Stimulated activated CD8-positive, alpha-beta memory T cell treated with anti-CD3 and anti-CD28 coated beads, Interleukin-12 subunit alpha, Interleukin-12 subunit beta, amount 100 ng/mL, for 24 hours (primary cell): Measurements from ENCODE around the gene PPP1R27.

Experiments used
- DNase-seq: peaks from one replicate; pipeline ENCODE4 v3.0.0-alpha.2; 2020; ENCODE audit errors: extremely low read depth

The PPP1R27 gene

DNA sequence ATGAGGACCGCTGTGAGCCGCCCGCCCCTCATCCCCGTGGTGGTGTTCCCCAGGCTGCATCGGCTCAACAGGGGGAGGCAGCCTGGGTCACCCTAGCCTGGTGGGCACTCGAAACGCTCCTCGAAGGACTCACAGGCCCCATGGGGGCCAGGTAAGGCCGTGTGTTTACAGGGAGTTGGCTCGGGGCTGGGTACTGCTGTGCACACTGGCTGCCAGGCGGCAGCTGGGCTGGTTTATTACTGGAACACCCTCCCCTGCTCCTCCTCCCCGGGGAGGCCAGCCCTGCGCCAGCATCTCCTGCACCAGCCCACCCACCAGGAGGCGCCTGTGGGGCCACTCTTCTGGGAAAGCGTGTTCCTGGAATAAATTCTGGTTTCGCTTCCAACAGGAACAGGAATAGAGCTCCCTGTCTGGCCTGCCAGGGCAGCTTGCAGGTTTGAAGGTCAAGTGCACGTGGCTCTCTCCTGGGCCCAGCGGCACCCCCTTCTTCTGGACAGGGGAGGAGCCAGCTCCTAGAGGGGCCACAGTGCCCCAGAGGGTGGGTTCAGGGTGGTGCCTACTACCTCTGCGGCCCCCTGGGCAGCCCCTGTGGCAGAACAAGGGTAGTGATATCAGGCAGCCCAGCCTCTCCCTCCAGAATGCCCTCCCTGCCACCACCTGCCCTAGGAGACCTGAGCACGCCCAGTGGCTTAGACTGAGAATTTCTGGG lies 13.1 kb downstream of the PPP1R27 start:
- no peak for DNase-seq

DNA sequence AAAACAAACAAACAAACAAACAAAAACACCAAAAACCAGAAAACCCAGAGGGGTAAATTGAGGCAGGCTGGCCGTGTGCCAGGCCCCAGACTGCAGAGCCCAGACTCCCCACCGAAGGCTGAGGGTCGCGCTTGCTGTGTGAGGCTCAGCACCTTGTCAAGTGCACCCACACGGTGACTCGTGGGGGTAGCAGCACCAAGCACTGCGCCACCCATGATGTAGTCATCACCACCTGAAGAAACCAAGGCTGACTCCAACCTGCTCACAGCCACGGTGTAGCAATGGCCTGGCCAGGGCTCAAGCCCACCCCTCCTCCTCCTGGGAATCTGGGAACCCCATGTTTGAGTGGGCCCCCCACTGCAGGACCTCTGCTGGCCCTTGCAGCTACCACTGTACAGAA lies 13.7 kb downstream of the PPP1R27 start:
- DNase-seq = no peak

DNA sequence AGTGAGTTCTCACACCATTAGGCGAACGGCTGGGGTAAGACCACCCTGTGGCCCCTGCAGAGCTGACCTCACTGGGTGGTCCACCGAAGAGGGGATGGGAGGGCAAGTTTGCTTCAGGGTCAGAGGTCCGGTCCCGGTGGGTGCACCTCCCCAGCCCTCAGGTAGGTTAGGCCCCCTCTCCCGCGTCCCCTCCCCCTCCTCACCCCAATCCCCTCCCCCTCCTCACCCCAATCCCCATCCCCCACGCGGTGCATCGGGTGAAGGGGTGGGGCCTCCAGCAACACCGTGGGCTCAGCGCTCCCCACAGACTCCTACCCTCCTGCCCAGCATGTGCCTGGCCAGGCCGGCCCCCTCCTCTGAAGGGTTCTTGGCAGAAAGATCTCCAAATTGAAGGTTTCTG lies 15.1 kb downstream of the PPP1R27 start:
- no peak for DNase-seq

DNA sequence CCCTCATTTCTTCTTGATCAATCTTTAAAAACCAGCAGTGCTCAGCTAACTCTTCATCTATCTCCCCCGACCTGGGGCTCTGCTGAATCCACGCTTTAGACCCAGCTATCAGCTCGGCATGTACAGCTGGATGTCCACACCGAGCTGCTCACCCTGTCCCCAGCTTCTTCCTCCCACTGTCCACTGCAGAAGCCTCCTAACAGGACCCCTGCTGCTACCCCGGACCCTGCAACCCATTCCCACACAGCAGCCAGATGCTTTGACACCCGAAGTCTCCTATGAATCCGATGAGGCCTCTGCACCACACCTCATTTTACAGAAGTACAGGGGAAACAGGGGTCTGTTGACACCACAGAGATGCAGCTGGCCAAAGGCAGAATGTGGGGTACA lies 17.1 kb downstream of the PPP1R27 start:
- no peak for DNase-seq

DNA sequence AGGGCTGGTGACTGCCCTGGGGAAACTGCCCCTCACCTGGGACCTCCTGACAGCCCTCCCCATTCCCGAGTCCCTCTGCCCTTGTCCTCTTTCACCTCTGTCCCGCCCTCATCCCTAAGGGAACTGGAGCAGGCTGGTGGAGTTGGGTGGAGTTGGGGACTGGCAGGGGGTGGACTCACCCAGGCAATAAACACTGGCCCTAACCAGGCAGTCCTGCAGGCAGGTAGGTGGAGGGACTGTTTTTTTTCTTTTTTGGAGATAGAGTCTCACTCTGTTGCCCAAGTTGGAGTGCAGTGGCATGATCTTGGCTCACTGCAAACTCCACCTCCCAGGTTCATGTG lies 19.2 kb downstream of the PPP1R27 start:
- DNase-seq = no peak

DNA sequence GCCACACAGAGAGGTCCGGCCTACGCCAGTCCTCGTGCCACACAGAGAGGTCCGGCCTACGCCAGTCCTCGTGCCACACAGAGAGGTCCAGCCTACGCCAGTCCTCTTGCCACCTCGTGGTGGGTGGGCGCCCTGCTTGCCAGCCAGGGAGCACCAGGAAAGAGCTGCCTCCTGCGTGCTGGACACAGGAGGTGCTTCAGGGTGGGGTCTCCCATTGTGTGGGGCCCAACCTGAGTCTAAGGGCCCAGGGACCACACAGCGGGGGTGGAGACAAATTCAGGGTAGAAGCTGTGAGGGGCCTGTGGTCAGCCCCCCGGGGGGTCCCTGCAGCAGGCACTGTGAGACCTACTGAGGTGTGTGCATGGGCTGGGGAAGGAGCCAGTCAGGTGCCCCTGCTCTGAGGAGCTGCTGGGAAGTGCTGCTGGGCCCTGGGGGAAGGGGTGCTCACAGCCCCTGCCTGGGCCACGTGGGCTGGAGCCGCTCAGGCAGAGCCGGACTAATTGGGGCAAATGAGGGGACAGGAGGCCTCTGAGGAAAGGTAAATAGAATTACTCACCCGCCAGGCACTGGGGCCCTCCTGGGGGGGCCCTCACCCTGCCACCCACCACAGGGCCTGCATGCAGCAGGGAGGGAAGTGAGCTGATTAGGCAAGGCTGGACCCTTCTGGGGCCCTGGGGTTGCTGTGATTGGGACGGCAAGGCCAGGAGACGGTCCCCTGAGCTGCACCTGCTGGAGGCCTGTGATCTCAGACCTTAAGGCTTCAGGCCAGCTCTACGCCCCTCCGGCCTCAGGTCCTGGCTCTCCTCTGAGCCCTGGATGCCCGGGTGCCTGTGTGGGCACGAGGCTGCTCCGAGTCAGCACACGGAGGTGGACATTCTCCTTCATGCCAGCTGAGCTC lies 19.9 kb downstream of the PPP1R27 start:
- DNase-seq = no peak

DNA sequence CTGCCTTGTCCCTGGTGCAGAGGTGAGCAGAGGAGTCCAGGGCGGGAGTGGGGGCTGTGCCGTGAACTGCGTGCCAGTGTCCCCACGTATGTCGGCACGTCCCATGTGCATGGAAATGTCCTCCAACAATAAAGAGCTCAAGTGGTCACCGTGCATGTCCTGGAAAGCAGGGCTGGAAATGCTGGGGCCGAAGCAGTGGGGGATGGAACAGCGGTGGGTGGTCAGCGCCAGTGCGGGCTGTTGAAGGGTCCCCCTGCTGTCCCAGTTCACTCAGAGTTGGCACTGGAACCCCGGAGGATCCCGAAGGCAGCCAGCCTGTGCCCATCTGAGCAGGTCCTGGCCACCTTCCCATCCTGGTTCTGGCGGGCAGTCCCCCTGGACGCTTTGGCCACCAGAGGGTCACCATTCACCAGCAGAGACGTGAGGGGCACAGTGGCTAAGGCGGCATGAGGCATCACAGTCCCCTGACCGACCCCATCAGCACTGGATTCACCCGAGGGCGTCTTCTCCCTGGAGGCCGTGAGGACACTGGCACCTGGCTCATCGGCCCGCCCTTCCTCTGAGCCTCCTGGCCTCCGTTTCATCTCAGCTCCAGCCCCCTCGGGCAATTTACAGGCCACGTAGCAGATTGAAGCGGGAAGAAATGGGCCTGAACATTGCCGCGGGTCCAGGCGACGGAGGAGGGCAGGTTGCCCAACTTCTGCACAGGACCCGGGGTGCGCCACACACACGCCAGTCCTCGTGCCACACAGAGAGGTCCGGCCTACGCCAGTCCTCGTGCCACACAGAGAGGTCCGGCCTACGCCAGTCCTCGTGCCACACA lies 20.8 kb downstream of the PPP1R27 start:
- no peak for DNase-seq

DNA sequence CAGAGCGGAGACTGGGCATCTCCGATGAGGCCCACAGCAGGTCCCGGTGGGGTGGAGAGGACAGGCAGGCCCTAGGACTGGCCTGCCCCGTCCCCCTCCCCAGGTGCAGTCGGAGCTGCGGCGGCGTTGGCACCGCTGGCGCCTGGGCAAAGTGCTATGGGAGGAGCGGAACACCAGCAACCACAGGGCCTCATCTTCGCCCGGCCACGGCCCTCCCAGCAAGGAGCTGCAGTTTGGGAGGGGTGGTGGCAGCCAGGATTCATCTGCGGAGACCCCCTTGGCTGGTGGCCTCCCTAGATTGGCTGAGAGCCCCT lies 21.5 kb downstream of the PPP1R27 start:
- no peak for DNase-seq

DNA sequence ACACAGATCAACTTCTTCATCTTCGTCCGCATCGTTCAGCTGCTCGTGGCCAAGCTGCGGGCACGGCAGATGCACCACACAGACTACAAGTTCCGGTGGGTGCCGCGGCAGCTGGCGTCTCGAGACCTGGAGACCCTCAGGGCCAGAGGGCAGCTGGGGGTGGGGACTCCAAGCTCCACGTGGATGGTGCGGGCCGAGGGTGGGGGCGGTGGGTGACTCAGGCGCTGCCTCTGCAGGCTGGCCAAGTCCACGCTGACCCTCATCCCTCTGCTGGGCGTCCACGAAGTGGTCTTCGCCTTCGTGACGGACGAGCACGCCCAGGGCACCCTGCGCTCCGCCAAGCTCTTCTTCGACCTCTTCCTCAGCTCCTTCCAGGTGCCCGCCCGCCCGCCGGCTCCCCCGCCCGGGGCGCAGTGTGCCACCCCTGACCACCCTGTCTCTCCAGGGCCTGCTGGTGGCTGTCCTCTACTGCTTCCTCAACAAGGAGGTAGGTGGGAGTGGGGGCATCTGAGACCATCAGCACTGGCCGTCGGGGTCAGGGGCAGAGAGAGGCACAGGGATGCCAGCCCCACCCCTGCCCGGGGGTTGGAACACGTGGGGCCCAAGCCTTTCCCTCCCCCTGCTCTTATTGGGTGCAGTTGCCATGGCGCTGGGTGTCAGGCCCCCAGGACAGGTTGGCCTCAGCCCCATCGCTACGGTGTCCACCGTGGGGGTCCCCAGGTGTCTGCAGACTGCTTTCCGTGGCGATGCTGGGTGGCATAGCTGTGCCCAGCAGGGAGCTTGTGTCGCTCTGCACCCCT lies 22.1 kb downstream of the PPP1R27 start:
- DNase-seq = no peak

DNA sequence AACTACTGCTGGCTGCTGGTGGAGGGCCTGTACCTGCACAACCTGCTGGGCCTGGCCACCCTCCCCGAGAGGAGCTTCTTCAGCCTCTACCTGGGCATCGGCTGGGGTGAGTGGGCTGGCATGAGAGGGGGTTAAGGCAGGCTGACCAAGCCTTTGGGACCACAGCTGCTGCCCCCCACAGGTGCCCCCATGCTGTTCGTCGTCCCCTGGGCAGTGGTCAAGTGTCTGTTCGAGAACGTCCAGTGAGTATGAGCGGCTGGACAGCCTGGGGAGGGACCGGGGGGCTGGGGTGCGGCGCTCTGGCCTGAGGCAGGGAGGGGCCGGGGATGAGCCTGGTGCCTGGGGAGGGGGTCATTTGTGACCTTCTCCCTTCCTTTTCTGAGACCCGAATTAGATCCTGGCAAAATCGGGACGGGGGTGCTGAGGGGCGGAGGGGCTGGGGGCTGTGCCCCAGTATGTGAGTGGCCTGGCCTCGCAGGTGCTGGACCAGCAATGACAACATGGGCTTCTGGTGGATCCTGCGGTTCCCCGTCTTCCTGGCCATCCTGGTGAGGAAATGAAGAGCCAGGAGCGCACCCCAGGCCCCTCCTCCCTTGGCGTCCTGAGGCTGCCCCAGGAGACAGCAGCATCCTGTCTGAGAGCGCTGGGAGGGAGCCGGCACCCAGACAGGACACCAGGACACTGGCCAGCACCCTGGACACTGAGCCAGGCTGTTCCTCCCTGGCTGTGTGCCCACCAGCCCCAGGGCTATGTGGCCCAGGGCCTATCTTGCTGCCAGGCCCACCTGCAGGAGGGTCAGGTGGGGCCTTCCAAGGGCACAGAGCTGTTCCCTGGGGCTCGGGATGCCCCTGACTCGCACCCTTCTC lies 22.9 kb downstream of the PPP1R27 start:
- no peak for DNase-seq

DNA sequence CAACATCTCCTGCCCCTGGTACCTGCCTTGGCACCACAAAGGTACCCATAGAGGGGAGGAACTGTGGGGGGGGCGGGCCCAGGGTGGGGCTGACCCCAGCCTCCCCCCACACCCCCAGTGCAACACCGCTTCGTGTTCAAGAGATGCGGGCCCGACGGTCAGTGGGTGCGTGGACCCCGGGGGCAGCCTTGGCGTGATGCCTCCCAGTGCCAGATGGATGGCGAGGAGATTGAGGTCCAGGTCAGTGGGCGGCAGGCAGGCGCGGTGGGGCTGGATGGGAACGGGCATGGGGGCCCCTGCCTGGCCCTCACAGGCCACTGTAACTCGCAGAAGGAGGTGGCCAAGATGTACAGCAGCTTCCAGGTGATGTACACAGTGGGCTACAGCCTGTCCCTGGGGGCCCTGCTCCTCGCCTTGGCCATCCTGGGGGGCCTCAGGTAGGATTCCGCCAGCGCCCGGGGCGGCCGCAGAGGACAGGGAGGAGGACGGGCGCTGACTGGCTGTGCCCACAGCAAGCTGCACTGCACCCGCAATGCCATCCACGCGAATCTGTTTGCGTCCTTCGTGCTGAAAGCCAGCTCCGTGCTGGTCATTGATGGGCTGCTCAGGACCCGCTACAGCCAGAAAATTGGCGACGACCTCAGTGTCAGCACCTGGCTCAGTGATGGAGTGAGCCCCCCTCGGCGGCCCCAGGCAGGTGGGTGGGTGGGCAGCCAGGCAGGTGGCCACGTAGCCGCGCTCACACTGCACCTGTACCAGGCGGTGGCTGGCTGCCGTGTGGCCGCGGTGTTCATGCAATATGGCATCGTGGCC lies 23.8 kb downstream of the PPP1R27 start:
- no peak for DNase-seq

DNA sequence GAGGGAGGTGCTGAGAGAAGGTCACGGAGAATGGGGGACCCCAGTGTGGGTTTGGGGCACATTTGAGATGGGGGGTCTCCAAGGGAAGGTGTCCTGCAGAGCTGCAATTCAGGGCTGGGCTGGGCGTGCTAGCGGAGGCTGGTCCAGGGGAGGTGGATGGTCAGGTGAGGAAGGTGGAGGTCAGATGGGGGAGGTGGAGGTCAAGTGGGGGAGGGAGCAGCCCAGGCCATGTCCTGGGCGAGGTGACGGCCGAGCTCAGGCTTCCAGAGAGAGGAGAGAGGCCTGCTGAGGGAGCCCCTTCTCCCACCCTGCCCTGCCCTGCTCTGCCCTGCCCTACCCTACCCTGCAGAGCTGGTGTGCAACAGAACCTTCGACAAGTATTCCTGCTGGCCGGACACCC lies 24.4 kb downstream of the PPP1R27 start:
- DNase-seq = no peak

DNA sequence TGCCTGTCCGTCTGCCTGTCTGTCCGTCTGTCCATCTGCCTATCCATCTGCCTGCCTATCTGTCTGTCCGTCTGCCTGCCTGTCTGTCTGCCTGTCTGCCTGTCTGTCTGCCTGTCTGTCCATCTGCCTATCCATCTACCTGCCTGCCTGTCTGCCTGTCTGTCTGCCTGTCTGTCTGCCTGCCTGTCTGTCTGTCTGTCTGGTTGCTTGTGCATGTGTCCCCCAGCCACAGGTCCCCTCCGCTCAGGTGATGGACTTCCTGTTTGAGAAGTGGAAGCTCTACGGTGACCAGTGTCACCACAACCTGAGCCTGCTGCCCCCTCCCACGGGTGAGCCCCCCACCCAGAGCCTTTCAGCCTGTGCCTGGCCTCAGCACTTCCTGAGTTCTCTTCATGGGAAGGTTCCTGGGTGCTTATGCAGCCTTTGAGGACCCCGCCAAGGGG lies 25.3 kb downstream of the PPP1R27 start:
- no peak for DNase-seq

DNA sequence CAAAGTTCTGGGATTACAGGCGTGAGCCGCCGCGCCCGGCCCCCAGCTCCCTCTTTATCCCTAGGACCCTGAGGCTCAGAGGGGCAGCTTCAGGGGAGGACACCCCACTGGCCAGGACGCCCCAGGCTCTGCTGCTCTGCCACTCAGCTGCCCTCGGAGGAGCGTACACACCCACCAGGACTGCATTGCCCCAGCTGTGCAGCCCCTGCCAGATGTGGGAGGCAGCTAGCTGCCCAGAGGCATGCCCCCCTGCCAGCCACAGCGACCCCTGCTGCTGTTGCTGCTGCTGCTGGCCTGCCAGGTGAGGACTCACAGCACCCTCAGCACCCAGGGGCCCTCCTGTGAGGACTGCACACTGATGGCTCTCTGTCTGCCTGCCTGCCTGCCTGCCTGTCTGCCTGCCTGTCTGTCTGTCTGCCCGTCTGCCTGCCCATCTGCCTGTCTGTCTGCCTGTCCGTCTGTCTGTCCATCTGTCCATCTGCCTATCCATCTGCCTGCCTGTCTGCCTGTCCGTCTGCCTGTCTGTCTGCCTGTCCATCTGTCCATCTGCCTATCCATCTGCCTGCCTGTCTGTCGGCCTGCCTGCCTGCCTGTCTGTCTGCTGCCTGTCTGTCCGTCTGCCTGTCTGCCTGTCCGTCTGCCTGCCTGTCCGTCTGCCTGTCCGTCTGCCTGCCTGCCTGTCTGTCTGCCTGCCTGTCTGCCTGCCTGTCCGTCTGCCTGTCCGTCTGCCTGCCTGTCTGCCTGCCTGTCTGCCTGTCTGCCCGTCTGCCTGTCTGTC lies 25.9 kb downstream of the PPP1R27 start:
- DNase-seq = no peak

DNA sequence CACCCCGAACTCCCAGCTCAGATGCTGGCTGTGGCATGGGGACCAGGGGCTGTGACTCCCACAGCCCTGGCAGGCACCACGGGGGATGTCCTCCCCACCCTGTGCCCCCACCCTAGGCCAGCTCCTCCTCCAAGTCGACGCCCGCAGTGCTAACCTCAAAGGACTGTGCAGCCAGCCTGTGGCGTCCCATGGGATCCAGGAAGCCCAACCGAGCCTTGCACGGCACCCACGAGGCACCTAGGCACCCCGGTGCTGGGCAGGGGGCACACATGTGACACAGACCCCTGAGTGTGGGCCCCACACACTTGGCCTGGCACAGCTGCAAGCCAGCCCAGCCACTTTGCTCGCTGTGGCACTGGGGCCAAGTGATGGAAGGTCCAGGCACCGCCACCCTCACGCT lies 27.0 kb downstream of the PPP1R27 start:
- DNase-seq = no peak

DNA sequence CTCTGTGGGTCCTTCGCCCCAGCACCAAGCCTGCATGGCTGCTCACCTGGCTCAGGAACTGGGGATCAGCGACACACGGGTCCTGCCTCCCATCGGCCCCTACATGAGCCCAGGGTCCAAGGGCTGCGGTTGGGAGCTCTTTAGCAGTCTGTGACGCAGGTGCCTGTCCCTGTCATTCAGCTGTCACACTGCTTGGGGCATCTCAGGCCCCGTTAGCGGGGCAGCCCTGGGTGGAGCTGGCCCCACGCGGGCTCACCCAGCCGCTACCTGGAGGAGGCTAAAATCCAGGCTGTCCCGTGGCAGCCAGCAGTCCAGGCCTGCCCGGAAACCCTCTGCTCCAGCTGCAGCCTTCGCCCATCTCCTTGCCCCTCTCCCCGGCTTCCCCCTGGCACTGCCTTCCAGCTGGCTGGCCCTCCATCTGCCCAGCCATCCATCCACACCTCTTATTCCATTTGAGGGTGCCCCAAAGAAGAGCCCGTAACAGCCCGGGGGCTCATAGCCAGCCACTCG lies 27.6 kb downstream of the PPP1R27 start:
- no peak for DNase-seq

DNA sequence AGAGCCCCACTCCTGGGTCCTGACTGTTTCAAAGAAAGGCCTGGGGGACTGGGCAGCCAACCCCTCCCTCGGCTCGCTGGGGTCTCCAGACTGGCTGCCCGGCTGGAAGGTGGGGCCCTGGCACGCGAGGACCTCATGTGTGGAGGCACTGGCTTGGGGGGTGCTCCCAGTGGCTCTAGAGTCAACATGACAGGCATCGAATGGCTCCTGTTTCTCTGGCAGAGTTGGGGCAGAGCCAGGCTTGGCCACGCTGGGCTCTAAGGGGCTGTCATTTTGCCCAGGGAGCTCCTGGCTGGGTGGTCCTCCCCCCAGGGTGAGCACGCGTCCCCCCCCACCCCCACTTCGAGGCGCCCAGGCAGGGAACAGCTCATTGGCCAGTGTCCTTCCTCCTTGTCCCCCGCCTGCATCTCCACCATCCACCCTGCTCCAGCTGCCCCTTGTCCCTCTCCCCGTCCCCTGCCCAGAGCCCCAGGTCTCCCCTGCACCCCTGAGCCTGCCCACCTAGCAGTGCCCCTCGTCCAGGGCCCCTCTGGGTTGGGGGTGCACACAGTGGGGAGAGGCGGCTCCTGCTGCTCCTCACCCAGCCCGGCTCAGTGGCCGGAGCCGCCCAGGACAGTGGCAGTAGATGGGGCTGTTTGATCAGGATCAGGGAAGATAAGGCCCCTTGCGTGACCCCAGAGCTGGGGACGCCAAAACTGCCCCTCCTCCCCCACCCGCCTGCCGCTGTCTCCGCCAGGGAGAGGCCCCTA lies 28.2 kb downstream of the PPP1R27 start:
- no peak for DNase-seq
